T-helper 1 cell treated with Interleukin-12 subunit alpha and Interleukin-12 subunit beta and Interleukin-4 antibody, amounts not matched to agents 30 ng/mL and 1 ng/mL, for 36 hours (primary cell): ENCODE data around the gene UBE2C. TPM values are rescaled to one million over a fixed set of nuclear protein-coding genes. Genes with fewer than 3 reads are reported as not detected.
"Not testable (repeated sequence)": the region's sequence is repeated elsewhere in the genome, so short reads cannot be mapped to it uniquely, and the experiment has no call there.

Source experiments
- intact Hi-C: fragments of 100-400 bp; cut with micrococcal nuclease; formaldehyde crosslinking; loops from one replicate; pipeline ENCODE4 v1.15.1; 2024
- total RNA-seq: library from RNA; stranded (reverse); gene quantifications from 2 replicates; pipeline ENCODE4 v1.2.3, GENCODE V29; 2022

UBE2C gene
- total RNA-seq, 1 donor from 2014 or later = 140 TPM

DNA sequence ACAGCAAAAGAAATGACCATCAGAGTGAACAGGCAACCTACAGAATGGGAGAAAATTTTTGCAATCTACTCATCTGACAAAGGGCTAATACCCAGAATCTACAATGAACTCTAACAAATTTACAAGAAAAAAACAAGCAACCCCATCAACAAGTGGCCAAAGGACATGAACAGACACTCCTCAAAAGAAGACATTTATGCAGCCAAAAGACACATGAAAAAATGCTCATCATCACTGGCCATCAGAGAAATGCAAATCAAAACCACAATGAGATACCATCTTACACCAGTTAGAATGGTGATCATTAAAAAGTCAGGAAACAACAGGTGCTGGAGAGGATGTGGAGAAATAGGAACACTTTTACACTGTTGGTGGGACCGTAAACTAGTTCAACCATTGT is 14.9 kb upstream of the UBE2C start:
- intact Hi-C loops = loop anchor here (10.0 kb wide), 1 partner anchor 1063 kb away; no protein-coding TSS in a partner anchor

DNA sequence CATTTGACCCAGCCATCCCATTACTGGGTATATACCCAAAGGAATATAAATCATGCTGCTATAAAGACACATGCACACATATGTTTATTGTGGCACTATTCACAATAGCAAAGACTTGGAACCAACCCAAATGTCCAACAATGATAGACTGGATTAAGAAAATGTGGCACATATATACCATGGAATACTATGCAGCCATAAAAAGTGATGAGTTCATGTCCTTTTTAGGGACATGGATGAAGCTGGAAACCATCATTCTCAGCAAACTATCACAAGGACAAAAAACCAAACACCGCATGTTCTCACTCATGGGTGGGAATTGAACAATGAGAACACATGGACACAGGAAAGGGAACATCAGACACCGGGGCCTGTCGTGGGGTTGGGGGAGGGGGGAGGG is 14.5 kb upstream of the UBE2C start:
- intact Hi-C loops = loop anchor here (2.0 to 10.0 kb wide), 3 partner anchors 173 to 1063 kb away; no protein-coding TSS in a partner anchor

DNA sequence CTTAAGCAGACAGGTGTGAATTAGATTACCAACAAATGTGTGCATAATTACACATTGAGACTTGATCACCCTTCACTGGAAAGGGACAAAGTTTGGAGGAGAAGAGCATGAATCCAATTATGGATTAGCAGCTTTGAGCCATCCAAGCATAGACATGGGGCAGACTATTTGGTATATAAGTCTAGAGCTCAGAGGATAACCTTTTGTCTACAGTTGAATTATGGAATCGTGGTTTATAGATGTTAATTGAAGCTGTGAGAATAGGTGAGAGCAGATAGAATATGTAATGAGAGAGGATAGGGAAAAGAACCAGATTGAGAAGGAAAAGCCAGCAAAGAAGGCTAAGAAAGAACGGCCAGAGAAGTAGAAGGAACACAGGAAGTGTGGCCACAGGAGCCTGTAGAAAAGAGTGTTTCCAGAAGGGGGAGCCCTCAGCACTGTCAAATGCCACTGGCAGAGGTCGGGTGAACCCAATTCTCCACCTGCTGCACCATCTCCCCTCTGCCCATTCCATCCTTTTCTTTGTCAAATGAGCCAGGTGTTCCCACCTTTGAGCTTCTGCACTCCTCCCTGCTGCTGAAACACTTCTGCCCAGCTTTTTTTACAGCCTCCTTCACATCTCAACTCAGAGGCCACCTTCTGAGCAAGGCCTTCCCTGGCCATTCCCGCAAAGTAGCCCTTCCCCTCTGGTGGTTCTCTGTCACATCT is 13.4 kb upstream of the UBE2C start:
- intact Hi-C loops = loop anchor here (1.0 to 10.0 kb wide), 9 partner anchors 8 to 1064 kb away; partner anchors contain the start of genes ACOT8, CTSA, DNTTIP1 and NEURL2

DNA sequence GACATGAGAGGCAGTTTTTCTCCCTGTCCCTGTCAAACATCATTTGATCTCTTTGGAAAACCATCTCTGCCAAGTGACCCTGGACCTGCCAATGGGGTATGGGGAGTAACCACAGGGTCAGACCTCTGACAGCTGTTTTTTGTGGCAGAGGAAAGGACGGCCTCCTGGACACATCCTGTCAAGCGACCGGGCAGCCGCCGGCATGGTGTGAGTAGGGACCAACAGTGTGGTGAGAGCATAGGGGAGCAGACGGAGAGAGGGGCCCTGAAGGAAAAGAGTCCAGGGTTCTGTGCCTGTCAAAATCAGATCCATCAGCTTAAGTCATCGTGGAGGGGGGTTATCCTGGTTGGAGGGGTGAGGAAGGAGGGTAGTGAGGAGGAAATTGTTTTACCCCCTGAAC is 10.6 kb upstream of the UBE2C start:
- intact Hi-C loops = no loop called here

DNA sequence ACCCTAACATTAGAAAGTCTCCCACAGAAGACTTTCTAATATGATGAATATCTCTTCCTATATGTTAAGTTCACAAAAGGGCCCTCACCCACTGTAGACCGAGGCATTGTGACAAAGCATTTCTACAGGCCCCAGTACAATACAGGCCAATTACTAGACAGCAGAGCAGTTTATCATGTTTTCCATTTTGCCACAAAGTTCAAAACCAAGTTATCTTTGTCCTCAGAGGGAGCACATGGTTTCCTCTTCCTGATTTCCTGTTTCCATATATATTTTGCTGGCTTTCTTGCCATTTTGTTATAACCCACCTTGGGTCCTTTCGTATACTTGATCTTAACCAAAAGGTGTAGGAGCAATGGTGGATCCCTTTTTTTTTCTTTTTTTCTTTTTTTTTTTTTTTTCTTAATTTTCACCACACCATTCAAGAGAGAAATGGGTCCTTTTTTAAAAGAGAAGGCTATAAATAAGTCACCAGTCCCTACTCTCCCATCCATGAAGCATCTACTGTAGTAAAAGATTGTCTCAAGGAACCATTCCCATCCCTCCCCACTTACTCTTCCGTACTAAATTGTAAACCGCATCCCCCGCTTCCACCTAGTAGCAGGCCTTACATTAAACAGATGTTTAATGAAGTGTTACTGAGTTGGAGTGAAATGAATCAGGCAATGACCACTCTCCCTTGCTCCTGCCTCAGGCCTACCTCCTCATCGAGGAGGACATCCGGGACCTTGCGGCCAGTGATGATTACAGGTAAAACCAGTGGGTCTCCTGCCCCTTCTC is 2.1 kb upstream of the UBE2C start:
- intact Hi-C loops = no loop called here

DNA sequence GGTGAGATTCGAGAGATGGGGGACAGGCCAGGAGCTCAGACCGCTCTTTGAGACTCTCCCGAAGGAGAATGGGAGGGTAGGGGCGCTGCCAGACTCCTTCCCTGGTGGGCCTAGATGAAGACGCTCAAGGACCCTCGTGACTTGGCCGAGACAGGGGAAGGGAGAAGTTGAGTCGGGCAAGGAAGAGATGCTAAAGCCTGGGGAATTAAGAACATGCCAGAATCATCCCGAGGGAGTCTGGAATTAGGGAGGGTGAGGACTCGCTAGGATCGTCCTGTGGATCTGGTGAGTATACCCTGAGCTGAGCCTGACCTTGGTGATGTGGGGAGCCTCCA is 529 bp downstream of the UBE2C start:
- intact Hi-C loops = loop anchor here (2.0 kb wide), 1 partner anchor 200 kb away; no protein-coding TSS in a partner anchor

DNA sequence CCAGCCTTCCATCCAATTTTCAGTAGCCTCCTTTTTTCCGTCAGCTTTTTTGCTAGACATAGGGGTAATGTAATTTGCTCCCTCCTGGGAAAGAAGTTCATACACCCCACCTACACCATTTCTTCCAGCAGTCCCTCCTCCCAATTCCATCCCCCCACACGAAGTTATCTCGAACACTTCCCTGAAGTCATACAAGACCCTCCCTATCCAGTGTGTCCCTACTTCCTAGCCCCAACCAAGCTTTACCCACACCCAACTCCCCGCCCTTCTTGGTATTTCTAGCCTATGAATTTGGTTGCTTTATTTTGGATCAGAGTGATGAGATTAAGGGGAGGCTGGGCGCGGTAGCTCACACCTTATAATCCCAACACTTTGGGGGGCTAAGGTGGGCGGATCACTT is 1.0 kb downstream of the UBE2C start:
- intact Hi-C loops = loop anchor here (2.0 kb wide), 1 partner anchor 199 kb away; no protein-coding TSS in a partner anchor

DNA sequence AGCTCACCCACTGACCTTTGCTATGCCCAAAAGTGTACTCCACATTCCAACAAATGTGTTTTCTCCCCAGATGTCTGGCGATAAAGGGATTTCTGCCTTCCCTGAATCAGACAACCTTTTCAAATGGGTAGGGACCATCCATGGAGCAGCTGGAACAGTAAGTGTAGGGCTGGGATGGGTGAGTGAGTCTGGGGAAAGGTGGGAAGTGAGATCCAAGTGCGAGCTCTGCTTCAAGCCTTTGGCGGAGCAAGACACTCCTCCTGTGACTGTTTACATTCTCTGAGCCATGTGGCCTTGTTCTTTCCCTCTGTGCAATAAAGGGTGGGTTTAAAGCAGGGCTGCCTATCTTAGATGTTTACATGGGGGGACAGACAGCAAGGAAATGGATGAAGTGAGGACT is 1.9 kb downstream of the UBE2C start:
- intact Hi-C loops = no loop called here

DNA sequence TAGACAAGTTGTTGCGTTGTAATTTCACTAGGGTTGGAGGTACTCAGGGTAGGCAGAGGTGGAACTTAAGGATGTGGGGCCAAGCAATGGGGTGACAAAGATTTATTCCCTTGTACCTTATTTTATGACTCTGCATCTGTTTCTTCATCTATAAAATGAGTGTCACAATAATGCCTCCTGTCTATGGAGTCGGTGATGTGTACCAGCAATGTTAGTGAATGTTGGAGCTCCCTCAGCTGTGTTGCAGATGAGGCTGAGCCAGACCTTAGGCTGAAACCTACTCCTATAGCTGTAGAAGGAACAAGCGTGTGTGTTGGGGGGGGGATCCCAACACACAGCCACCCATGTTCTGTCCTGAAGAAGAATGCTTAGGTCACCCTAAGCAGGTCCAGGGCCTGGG is 4.5 kb downstream of the UBE2C start:
- intact Hi-C loops = no loop called here

DNA sequence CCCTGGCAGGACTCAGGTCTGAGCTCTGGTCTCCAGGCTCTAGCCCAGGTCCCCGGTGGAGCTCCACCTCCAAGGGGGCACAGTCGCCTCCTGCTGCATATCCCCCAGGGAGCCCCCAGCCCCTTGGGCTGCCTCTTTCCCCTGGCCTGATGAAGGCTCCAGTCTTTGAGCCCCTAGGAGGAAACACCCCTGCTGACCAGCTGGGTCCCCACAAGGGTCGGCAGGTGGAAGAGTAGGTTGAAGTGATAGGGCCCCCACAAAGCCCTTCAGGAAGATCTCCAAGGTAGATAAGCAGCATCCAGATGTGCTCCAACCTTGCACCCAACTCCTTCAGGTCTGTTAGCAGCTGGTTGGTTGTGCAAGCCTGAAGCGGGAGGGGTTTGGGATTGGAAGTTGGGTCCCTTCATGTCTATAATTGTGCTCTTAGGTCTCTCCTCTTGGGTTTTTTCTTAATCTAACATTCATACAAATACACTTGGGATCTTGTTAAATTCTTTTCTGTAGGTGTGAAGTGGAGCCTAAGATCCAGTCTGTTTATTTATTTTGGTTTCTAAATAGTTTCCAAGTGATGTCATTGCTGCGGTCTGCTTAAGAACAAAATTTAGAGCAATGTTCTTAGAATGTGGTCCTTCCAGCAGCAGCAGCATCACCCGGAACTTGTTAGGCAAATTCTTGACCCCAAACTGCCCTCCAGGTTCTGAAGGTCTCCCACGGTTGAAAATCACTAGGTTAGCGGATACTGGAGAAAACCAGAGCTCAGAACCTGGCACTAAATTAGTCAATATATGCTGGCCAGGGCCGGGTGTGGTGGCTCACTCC is 5.1 kb downstream of the UBE2C start:
- intact Hi-C loops = no loop called here

DNA sequence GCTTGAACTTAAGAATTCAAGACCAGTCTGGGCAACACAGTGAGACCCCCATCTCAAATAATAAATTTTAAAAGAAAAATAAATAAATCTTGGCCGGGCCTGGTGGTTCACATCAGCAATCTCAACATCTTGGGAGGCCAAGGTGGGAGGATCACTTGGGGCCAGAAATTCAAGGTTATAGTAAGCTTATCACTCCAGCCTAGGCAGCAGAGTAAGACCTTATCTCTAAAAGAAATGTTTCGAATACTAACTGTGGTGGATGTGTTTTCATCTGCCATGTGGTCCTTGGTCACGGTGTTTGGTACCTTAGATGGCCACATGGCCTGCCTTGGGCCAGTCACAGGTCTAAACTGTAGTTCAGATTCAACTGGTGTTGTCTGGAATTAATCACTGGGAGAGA is 5.8 kb downstream of the UBE2C start:
- intact Hi-C loops = no loop called here

DNA sequence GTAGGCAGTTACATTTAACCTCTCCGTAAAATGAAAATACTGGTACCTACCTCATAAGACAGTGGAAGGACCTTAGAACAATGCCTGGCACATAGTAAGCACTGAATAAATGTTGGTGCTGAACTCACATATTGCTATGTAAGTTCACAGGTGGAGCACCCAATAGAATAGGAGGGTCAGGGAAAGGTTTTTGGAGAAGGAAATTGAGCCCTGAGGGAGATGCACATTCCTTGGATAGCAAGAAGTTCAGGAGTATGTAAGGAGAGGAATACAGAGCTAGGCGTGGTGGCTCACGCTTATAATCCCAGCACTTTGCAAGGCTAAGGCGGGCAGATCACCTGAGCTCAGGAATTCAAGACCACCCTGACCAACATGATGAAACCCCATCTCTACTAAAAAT is 7.0 kb downstream of the UBE2C start:
- intact Hi-C loops = no loop called here

DNA sequence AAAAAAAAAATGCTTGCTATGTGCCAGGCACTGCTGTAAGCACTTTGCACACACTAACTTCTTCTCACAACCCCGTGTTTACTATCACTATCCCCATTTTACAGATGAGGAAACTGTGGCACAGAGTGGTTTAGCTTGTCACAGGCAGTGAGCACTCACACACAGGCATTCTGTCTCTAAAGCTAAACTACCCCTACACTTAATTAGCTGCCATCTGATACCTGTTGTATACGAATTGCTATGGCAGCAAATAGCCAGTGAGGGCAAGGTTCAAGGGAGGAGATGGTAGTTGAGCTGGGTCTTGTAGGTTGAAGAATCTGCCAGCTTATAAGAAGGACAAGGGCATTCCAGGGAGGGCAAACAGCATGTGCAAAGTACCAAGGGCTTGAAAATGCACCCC is 9.5 kb downstream of the UBE2C start:
- intact Hi-C loops = no loop called here

DNA sequence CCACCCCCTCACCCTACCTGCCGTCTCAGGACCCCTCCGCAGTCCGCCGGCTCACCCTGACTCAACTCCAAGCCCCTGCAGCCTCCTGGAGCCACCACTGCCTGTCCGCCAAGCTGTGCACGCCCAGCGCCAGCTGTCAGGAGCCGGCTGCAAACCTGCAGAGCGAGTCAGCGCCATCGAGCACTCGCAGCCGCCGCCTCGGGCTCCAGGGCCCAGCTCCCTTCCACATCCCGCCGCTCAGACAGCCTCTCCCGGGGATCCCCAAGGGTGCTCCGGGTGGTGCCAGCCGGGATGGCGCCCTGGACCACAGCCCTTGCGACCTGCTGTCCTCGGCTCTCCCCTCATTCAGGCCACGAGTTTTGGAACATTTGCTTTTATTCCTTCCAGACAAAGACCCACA is 10.4 kb downstream of the UBE2C start:
- intact Hi-C loops = no loop called here

DNA sequence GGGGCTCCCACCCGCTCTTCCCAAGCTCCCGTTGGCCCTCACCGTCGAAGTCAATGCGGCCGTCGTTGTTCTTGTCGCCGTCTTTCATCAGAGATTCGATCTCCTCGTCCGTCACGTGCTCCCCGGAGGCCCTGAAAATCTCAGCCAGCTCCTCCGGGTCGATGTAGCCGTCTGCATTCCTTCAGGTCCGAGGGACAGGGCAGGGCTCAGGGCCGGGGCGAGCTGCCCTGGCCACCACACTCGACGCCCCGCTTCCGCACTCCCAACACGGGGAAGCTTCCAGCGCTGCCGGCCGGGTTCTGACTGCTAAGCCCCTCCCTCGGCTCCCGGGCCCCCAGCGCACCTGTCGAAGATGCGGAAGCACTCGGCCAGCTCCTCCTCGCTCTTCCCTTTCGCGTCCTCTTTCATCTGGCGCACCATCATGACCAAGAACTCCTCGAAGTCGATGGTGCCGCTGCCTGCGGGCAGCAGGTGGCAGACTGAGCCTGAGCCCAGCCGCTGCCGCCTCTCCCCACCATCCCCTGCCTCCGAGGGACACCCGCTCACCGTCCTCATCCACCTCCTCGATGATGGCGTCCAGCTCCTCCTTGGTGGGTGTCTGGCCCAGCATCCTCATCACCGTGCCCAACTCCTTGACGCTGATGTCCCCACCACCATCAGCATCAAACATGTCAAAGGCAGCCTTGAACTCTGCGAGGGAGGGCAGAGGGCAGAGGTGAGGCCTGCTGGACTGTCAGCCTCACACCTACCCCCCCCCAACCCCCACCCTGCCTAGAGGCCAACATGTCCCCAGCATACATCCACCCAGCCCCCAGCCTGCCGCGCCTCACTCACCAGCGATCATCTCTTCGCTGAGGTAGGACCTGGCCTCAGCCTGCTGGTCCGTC is 11.7 kb downstream of the UBE2C start:
- intact Hi-C loops = loop anchor here (1.0 to 2.0 kb wide), 2 partner anchors 67 to 139 kb away; partner anchors contain the start of genes CTSA and NEURL2

DNA sequence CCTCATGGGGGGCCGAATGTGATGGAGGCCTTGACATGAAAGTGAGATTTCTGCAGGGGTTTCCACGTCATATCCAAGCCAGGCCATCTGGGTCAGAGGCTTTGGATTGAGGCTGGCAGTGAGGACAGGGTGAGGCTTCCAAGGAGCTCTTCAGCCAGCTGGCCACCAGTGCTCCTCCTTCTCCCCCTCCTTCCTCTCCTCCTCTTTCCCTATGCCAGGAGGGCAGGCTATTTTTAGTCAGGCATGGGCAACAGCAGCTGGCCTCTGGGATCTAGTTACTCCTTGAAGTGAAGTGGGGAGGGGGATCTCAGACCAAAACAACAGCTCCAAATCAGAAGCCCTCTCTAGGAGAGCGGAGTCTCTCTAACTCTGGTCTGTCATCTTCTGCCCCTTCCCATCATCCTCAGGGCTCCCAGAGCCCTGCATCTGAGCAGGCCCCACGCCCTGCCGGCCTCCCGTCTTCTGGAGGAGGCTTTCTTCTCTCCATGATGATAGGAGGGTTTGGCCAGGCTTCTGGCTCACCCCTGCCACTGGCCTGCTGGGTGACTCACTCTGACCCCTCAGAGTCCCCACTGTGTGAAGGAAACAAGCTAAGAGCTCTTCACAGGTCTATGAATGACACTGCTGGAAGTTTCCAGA is 14.1 kb downstream of the UBE2C start:
- intact Hi-C loops = no loop called here

DNA sequence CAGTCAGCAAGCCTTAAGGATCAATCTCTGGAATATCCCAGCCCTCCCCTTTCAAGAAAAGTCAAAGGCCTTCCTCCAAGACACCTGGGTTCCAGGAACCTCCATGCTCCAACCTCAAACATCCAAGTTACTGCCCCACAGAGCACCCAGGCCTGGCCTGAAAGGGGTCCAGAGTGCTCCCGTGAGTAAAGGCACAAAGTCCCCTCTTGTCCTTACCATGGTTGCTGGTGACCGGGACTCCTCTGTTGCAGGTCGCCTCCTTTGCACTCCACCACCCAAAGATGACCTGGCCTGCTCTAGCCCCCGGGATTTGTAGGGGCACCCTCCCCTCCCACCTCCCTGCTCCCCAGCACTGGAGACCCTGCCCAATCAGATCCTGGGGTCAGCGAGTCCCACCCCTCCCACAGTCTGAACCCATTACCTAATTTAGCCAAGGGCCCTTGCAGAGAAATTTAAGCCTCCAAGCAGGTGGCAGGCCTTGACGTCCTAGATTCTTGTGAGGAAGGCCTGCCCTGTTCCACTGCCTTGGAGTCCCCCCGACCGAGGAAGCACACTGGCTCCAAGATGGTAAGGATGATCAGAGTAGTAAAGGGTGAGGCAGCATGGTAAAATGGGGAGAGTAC is 14.7 kb downstream of the UBE2C start, which contains the start of gene TNNC2:
TSS of gene TNNC2 (minus strand) at position 283 of the 623 bp plus-strand sequence. CDS start at position 219, 64 bp downstream.
- intact Hi-C loops = no loop called here

DNA sequence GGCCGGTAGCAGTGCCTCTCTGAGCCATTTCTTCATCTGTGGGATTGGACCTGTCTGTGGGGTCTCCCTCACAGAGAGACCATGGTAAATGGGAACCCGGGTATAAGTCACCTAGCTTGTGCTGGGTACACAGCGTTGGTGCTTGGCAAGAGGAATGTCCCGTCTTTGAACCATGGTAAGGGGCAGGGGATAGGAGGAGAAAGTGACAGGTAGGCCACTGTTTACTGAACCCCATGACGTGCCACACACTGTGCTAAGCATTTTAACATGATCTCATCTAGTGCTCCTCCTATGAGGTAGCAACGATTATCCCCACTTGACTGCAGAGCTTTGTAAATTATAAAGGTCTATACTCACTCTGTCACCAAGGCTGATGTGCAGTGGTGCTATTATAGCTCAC is 15.3 kb downstream of the UBE2C start:
- intact Hi-C loops = no loop called here

DNA sequence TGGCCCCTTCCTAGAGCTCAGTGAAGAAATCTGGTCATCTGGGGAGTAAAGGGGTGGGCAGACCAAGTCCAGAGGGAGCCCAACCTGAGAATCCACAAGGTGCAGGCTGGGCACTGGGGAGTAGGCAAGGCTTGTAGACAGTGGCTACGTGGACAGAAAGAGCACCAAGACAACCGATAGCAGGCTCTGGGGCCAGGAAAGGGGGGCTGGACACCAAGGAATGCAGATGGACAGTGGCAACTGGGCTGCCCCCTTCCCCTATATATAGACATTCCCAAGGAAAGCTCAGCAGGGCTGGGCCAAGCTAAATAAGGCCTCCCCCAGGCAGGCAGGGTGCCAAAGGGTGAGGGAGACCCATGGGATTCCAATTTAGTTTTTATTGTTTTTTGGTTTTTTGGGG is 16.1 kb downstream of the UBE2C start:
- intact Hi-C loops = no loop called here

DNA sequence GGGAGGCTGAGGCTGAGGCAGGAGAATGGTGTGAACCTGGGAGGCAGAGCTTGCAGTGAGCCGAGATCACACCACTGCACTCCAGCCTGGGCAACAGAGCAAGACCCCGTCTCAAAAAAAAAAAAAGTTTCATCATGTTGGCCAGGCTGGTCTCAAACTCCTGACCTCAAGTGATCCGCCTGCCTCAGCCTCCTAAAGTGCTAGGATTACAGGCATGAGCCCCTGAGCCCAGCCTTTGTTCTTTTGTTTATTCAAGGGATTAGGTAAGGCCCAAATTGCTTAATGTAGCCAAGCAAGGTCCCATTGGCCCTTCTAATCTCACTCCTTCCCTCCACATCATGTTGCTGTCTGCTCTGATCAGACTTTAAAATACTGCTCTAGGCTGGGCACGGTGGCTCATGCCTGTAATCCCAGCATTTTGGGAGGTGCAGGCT is 17.2 kb downstream of the UBE2C start:
- intact Hi-C loops = not testable (repeated sequence)
